A549 (cell line): ENCODE results near the gene TPPP3.

ENCODE experiments used
- BHLHE40 ChIP-seq: IDR thresholded peaks from 2 replicates; pipeline ENCODE4 v1.6.1; 2012; ENCODE audit warnings: low read depth, low read length, inconsistent platforms
- CTCF ChIP-seq: fragments of >200 bp; sonication (Bioruptor Twin); formaldehyde crosslinking; IDR thresholded peaks from 3 replicates; pipeline ENCODE4 v1.5.1; 2016
- EP300 ChIP-seq, 2 experiments: fragments of >200 bp; sonication (Bioruptor Twin); formaldehyde crosslinking; IDR thresholded peaks; 2 replicates in 1 of 2; 3 replicates in 1 of 2; pipeline ENCODE4 v1.6.1; 2016 to 2017
- HMGXB4 ChIP-seq: fragments of 250-450 bp; sonication (Bioruptor Pico); IDR thresholded peaks from 2 replicates; pipeline ENCODE4 v1.5.0; 2021; ENCODE audit warnings: mild to moderate bottlenecking, moderate library complexity, borderline replicate concordance
- JUN ChIP-seq, 2 experiments: fragments of >200 bp; sonication (Bioruptor Twin); formaldehyde crosslinking; IDR thresholded peaks; 2 replicates in 1 of 2; 3 replicates in 1 of 2; pipeline ENCODE4 v1.6.1; 2016 to 2017
- JUNB ChIP-seq: fragments of >200 bp; sonication (Bioruptor Twin); formaldehyde crosslinking; IDR thresholded peaks from 2 replicates; pipeline ENCODE4 v1.6.1; 2016
- NR3C1 ChIP-seq: fragments of >200 bp; sonication (Bioruptor Twin); formaldehyde crosslinking; IDR thresholded peaks from 3 replicates; pipeline ENCODE4 v1.6.1; 2017
- POLR2A ChIP-seq: IDR thresholded peaks from 2 replicates; pipeline ENCODE4 v1.6.1; 2012; ENCODE audit warnings: mild to moderate bottlenecking, low read length
- RAD21 ChIP-seq, 2 experiments: fragments of >200 bp in 1 of 2; sonication (Bioruptor Twin) in 1 of 2; formaldehyde crosslinking in 1 of 2; IDR thresholded peaks in 1 of 2; conservative IDR thresholded peaks in 1 of 2; 2 replicates in 1 of 2; 3 replicates in 1 of 2; pipeline ENCODE4 v1.6.1; 2012 to 2018; ENCODE audit warnings: inconsistent platforms in 1 of 2
- SMC3 ChIP-seq: fragments of >200 bp; sonication (Bioruptor Twin); formaldehyde crosslinking; IDR thresholded peaks from 3 replicates; pipeline ENCODE4 v1.6.1; 2018; ENCODE audit warnings: inconsistent platforms
- TP53 ChIP-seq: fragments of 250-450 bp; sonication (Bioruptor Pico); IDR thresholded peaks from 2 replicates; pipeline ENCODE4 v1.5.0; 2021; ENCODE audit warnings: mild to moderate bottlenecking, moderate library complexity

GRCh38 chr16:67370661-67371060 lies 22.6 kb downstream of the TPPP3 start:
- TF ChIP-seq BHLHE40 (no peak), EP300 (IDR thresholded peaks at IDR 0.05) (no peak), CTCF (no peak), HMGXB4 (CRISPR knock-in tag) (no peak), JUNB (no peak), POLR2A (no peak), SMC3 (no peak), JUN (IDR thresholded peaks at IDR 0.05) (no peak), TP53 (CRISPR knock-in tag) (no peak), RAD21 (conservative IDR thresholded peaks at IDR 0.05 in 1 of 2, IDR thresholded peaks at IDR 0.05 in 1 of 2) (no peak), NR3C1 (no peak)
